Panc1 (cell line): ENCODE measurements around the gene OLAH. TPM values are rescaled to one million over a fixed set of nuclear protein-coding genes. Genes with fewer than 3 reads are reported as not detected.

ENCODE experiments used
- ATAC-seq: fragments of 200-7000 bp; cut with Tn5 transposase; 2 replicates; pipeline ENCODE4 v1.9.1; 2020; ENCODE audit warnings: mild to moderate bottlenecking, moderate library complexity
- BruUV-seq: library from RNA; stranded (reverse); fragments of 400-500 nt; replicated peaks from 2 replicates; lab custom pipeline; 2021; lab: Mats Ljungman, UMichigan
- CTCF ChIA-PET: fragments of 300-600 bp; sonication (Branson Sonifier 250); formaldehyde crosslinking; loops from one replicate; lab custom pipeline; 2022; ENCODE audit warnings: antibody characterized with exemption; lab: Charles Lee
- POLR2A ChIA-PET: fragments of 300-600 bp; sonication (Branson Sonifier 250); formaldehyde crosslinking; loops from one replicate; lab custom pipeline; 2022; ENCODE audit warnings: antibody characterized with exemption; lab: Charles Lee
- DNase-seq: peaks from one replicate; pipeline ENCODE4 v3.0.0-alpha.2; 2010; ENCODE audit warnings: low read depth, low spot score
- H3K27ac ChIP-seq: 2 replicates; pipeline ENCODE4 v1.5.1; 2011; ENCODE audit warnings: mild to moderate bottlenecking, low read length, inconsistent platforms
- H3K27me3 ChIP-seq: fragments of 200-500 bp; sonication (Bioruptor generic); 2 replicates; pipeline ENCODE4 v1.6.0; 2014; ENCODE audit warnings: low read length, inconsistent platforms; ENCODE audit not compliant: control insufficient read depth, insufficient read depth
- H3K36me3 ChIP-seq: fragments of 200-500 bp; sonication (Bioruptor generic); 2 replicates; pipeline ENCODE4 v1.5.1; 2014; ENCODE audit warnings: inconsistent platforms, mild to moderate bottlenecking, low read length, moderate library complexity; ENCODE audit not compliant: control insufficient read depth, insufficient read depth
- H3K4me1 ChIP-seq: 2 replicates; pipeline ENCODE4 v1.5.1; 2011; ENCODE audit warnings: inconsistent platforms, mild to moderate bottlenecking, low read length, moderate library complexity; ENCODE audit not compliant: control insufficient read depth, insufficient read depth
- H3K4me3 ChIP-seq, 2 experiments: 2 replicates each; pipeline ENCODE4 v1.5.1; 2011 to 2012; ENCODE audit warnings: low read depth in 2 of 2, low read length in 2 of 2, mild to moderate bottlenecking in 2 of 2, inconsistent platforms in 1 of 2, moderate library complexity in 1 of 2
- H3K9me3 ChIP-seq: fragments of 200-500 bp; sonication (Bioruptor generic); 2 replicates; pipeline ENCODE4 v1.5.1; 2014; ENCODE audit warnings: low read depth, mild to moderate bottlenecking, inconsistent platforms, low read length, moderate library complexity; ENCODE audit not compliant: control insufficient read depth, insufficient read depth
- POLR2AphosphoS5 ChIP-seq: IDR thresholded peaks from 2 replicates; pipeline ENCODE4 v1.6.1; 2012; ENCODE audit warnings: mild to moderate bottlenecking, low read depth, low read length, moderate library complexity
- SIN3A ChIP-seq: IDR thresholded peaks from 2 replicates; pipeline ENCODE4 v1.6.1; 2012; ENCODE audit warnings: low read depth, mild to moderate bottlenecking, low read length, moderate library complexity, borderline replicate concordance; ENCODE audit not compliant: insufficient read depth
- TCF7L2 ChIP-seq: IDR thresholded peaks from 2 replicates; pipeline ENCODE4 v1.6.1; 2011; ENCODE audit warnings: mild to moderate bottlenecking, low read depth, low read length, inconsistent platforms
- in situ Hi-C: cut with HindIII; loops from 2 replicates; pipeline ENCODE4 v1.10.0; 2016; ENCODE audit warnings: low sequenced_read_pairs, low pct_unique_long_range_greater_than_20kb
- intact Hi-C: fragments of 100-400 bp; cut with micrococcal nuclease; formaldehyde crosslinking; loops from one replicate; pipeline ENCODE4 v1.10.0; 2022; ENCODE audit not compliant: unreplicated experiment
- total RNA-seq: library from RNA; stranded (reverse); gene quantifications from one replicate; pipeline ENCODE4 v1.2.1, GENCODE V29; 2021; ENCODE audit not compliant: unreplicated experiment
- TF ChIP-seq, protein P1 (sequence below), 2 experiments: IDR thresholded peaks; 2 replicates each; pipeline ENCODE4 v1.6.1; 2011 to 2012; ENCODE audit warnings: low read depth in 2 of 2, control low read depth in 1 of 2, low read length in 1 of 2, mild to moderate bottlenecking in 1 of 2, moderate library complexity in 1 of 2; ENCODE audit not compliant: insufficient read depth in 1 of 2
- TF ChIP-seq, protein P2 (sequence below): fragments of 450-650 bp; IDR thresholded peaks from 2 replicates; pipeline ENCODE4 v1.5.1; 2017; ENCODE audit warnings: mild to moderate bottlenecking

Gene OLAH
- total RNA-seq, 1 experiment from 2014 or later, result not detected

DNA sequence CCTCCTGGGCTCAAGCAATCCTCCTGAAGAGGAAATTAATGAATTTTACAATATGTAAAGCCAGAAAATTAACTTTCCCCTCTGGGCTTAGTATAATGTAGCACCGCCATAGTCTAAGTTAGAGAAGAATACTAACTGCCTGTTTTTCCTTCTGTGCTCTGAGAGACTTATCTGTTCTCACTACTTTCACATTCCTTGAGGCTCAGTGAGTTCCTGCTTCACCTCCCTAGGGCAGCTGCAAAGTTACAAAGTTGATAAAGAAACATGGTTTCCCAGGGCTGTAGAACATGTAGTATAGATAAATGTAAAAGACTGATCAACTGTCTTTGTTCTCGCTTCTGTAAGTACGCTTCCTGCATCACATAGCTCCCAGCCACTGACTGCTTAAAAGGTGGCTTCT lies 16.0 kb upstream of the OLAH start:
- ChIA-PET CTCF (no interaction called here), POLR2A (no interaction called here)
- Histone ChIP-seq H3K9me3 (no peaks in the 10 kb centered on the region), H3K4me1 (no peaks in the 10 kb centered on the region), H3K36me3 (no peaks in the 10 kb centered on the region), H3K27me3 (no peaks in the 10 kb centered on the region), H3K4me3 (no peak overlapping the region), H3K27ac (no peak overlapping the region)
- BruUV-seq, result no TSS peak
- DNase-seq (no peak), ATAC-seq (no peak)
- intact Hi-C loops (no loop called here), in situ Hi-C loops (no loop called here)
- no peak for TF ChIP-seq TCF7L2
- TF ChIP-seq, protein P1, sequence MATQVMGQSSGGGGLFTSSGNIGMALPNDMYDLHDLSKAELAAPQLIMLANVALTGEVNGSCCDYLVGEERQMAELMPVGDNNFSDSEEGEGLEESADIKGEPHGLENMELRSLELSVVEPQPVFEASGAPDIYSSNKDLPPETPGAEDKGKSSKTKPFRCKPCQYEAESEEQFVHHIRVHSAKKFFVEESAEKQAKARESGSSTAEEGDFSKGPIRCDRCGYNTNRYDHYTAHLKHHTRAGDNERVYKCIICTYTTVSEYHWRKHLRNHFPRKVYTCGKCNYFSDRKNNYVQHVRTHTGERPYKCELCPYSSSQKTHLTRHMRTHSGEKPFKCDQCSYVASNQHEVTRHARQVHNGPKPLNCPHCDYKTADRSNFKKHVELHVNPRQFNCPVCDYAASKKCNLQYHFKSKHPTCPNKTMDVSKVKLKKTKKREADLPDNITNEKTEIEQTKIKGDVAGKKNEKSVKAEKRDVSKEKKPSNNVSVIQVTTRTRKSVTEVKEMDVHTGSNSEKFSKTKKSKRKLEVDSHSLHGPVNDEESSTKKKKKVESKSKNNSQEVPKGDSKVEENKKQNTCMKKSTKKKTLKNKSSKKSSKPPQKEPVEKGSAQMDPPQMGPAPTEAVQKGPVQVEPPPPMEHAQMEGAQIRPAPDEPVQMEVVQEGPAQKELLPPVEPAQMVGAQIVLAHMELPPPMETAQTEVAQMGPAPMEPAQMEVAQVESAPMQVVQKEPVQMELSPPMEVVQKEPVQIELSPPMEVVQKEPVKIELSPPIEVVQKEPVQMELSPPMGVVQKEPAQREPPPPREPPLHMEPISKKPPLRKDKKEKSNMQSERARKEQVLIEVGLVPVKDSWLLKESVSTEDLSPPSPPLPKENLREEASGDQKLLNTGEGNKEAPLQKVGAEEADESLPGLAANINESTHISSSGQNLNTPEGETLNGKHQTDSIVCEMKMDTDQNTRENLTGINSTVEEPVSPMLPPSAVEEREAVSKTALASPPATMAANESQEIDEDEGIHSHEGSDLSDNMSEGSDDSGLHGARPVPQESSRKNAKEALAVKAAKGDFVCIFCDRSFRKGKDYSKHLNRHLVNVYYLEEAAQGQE (IDR thresholded peaks at IDR 0.05; ENCODE audit: insufficient read depth in 1 of 2, low read depth in 2 of 2, low read length in 1 of 2), result no peak
- TF ChIP-seq POLR2AphosphoS5, result no peak
- TF ChIP-seq, protein P2, sequence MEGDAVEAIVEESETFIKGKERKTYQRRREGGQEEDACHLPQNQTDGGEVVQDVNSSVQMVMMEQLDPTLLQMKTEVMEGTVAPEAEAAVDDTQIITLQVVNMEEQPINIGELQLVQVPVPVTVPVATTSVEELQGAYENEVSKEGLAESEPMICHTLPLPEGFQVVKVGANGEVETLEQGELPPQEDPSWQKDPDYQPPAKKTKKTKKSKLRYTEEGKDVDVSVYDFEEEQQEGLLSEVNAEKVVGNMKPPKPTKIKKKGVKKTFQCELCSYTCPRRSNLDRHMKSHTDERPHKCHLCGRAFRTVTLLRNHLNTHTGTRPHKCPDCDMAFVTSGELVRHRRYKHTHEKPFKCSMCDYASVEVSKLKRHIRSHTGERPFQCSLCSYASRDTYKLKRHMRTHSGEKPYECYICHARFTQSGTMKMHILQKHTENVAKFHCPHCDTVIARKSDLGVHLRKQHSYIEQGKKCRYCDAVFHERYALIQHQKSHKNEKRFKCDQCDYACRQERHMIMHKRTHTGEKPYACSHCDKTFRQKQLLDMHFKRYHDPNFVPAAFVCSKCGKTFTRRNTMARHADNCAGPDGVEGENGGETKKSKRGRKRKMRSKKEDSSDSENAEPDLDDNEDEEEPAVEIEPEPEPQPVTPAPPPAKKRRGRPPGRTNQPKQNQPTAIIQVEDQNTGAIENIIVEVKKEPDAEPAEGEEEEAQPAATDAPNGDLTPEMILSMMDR, result no peak
- TF ChIP-seq SIN3A, result no peak

DNA sequence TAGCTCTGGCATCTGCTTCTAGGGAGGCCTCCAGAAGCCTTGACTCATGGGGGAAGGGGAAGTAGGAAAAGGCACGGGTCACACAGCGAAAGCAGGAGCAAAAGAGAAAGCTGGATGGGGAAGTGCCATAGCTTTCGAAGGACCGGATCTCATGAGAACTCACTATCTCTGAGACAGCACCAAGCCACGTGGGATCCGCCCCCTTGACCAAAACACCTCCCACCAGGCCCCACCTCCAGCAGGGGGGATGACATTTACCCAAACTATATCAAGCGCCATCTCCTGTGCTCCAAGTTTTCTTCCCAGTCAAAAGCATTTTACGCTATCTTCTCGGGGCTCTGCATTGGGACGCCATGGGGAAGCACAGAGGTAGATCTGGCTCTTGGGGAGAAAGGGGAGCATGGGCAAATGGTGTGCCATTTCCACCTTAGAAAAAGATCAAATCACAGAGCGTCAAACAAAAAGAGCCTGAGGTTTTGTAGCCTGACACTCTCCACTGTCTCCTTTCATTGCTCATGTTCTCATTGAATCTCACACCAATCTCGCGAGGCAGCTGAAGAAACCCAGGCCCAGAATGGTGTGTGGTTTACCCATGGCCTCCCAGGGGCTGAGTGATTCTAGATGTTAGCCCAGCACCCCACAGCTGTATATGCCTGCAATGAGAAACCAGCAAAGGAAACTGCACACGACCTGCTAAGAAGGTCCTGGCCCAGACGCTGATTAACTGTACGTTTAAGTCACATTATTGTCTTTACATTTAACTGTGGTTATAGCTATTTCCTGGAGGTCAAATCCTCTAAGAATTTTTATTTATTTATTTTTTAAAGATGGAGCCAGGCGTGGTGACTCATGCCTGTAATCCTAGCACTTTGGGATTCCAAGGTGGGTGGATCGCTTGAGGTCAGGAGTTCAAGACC lies 8.1 kb upstream of the OLAH start:
- ATAC-seq (no peak), DNase-seq (no peak)
- Histone ChIP-seq H3K4me3 (no peak overlapping the region), H3K27ac (no peak overlapping the region), H3K36me3 (no peaks in the 10 kb centered on the region), H3K27me3 (no peaks in the 10 kb centered on the region), H3K4me1 (no peaks in the 10 kb centered on the region), H3K9me3 (no peaks in the 10 kb centered on the region)
- intact Hi-C loops (no loop called here), in situ Hi-C loops (no loop called here)
- BruUV-seq, result no TSS peak
- CTCF ChIA-PET, result no interaction called here
- POLR2A ChIA-PET, result no interaction called here
- TF ChIP-seq, protein P2, result no peak
- TF ChIP-seq, protein P1 (IDR thresholded peaks at IDR 0.05; ENCODE audit: insufficient read depth in 1 of 2, low read depth in 2 of 2, low read length in 1 of 2), result no peak
- TF ChIP-seq SIN3A (no peak), TCF7L2 (no peak), POLR2AphosphoS5 (no peak)
